ENCODE measurements around the gene ACTR1B. TPM values are rescaled to one million over a fixed set of nuclear protein-coding genes. Genes with fewer than 3 reads are reported as not detected.

ACTR1B gene
- total RNA-seq, 1 experiment from 2014 or later, result 33.8 TPM

- no CpG with 5 or more reads among the region's 15 CpGs for WGBS (ENCODE audit: extremely low coverage, insufficient read length, low lambda C conversion rate)
- no peak overlapping the region for H3K4ac ChIP-seq (ENCODE audit: low read depth, low read length)
- H3K23me2 ChIP-seq (ENCODE audit: insufficient read length, low read depth, low read length, poor library complexity, severe bottlenecking), result no peaks in the 10 kb centered on the region
- H3K23ac ChIP-seq (ENCODE audit: insufficient read length, low read depth, low read length), result no peak overlapping the region
- H3K18ac ChIP-seq (ENCODE audit: insufficient read length, low read depth, low read length), result no peak overlapping the region
- H3T11ph ChIP-seq (ENCODE audit: low read length), result no peak overlapping the region
- H2AK5ac ChIP-seq (ENCODE audit: insufficient read length, low read length), result no peak overlapping the region
- H3K27ac ChIP-seq (ENCODE audit: insufficient read length, low read depth, low read length), result no peak overlapping the region
- H2BK12ac ChIP-seq (ENCODE audit: insufficient read length, low read depth, low read length), result no peak overlapping the region
- H2AFZ ChIP-seq (ENCODE audit: low read length), result no peak overlapping the region
- Mint-ChIP-seq H3K4me3 (no peak overlapping the region), H3K9me3 (peaks cover 3 to 8% of the 10 kb centered on the region in 2 experiments; a peak in 4 of 5 replicates), H3K36me3 (ENCODE audit: insufficient read depth in 1 of 3, low read depth in 3 of 3) (peaks cover 41 to 60% (median 51%) of the 10 kb centered on the region in 3 experiments), H3K27ac (no peak overlapping the region), H3K4me1 (peaks cover 3 to 7% of the 10 kb centered on the region in 2 experiments; a peak in 3 of 4 replicates), H3K27me3 (ENCODE audit: low read depth) (peaks cover 1% of the 10 kb centered on the region; the same call in 1 of the 2 replicates)
- no peak overlapping the region for H3K4me2 ChIP-seq (ENCODE audit: insufficient read depth, insufficient read length, low read length)
- no peak overlapping the region for H3K14ac ChIP-seq (ENCODE audit: insufficient read depth, low read length)
- no peak overlapping the region for H2BK20ac ChIP-seq (ENCODE audit: low read depth, low read length, poor library complexity, severe bottlenecking)
- no peaks in the 10 kb centered on the region for H3K4me1 ChIP-seq (ENCODE audit: insufficient read depth, low read length)
- H3K79me1 ChIP-seq (ENCODE audit: insufficient read depth, low read depth, low read length, poor library complexity, severe bottlenecking), result peaks cover 4% of the 10 kb centered on the region
- TF ChIP-seq CTCF (conservative IDR thresholded peaks at IDR 0.05), result no peak
- no peak for DNase-seq
- H3K27me3 ChIP-seq (ENCODE audit: insufficient read depth, low read length), result no peaks in the 10 kb centered on the region
- H4K20me1 ChIP-seq (ENCODE audit: control insufficient read depth, insufficient read depth, insufficient read length), result no peaks in the 10 kb centered on the region
- peaks cover 9% of the 10 kb centered on the region for H3K9me3 ChIP-seq (ENCODE audit: control insufficient read depth, low read depth, low read length)
- H2BK120ac ChIP-seq (ENCODE audit: low read depth, low read length, poor library complexity, severe bottlenecking), result no peak overlapping the region
- H2BK15ac ChIP-seq (ENCODE audit: low read depth, low read length), result no peak overlapping the region
- H2BK5ac ChIP-seq (ENCODE audit: insufficient read length, low read length), result no peak overlapping the region
- no peak overlapping the region for H3K9ac ChIP-seq (ENCODE audit: extremely low read depth, insufficient read length, low read length)
- peaks cover 4% of the 10 kb centered on the region; the same call in 1 of the 2 replicates for H3K79me2 ChIP-seq (ENCODE audit: insufficient read depth, low read length)
- H3K56ac ChIP-seq (ENCODE audit: insufficient read length, low read depth, low read length), result no peak overlapping the region
- no peak overlapping the region for H4K5ac ChIP-seq (ENCODE audit: insufficient read length, low read depth, low read length)
- H4K91ac ChIP-seq (ENCODE audit: insufficient read length, low read depth, low read length), result no peak overlapping the region
- H4K8ac ChIP-seq (replicated peaks; ENCODE audit: insufficient read length, low read depth, low read length), result no peak overlapping the region
Observed at GRCh38 chr2:97656905-97657587, 6.8 kb downstream of the ACTR1B start.
